ENCODE data around the gene SPEG.

- no peak for TF ChIP-seq TAF1 (IDR thresholded peaks at IDR 0.05; ENCODE audit: low read depth, low read length)
- no peak for TF ChIP-seq POLR2A (IDR thresholded peaks at IDR 0.05; ENCODE audit: low read depth, low read length)
- no peak for TF ChIP-seq POLR2AphosphoS5 (IDR thresholded peaks at IDR 0.05; ENCODE audit: low read depth, low read length)
- TF ChIP-seq SPI1 (IDR thresholded peaks at IDR 0.05; ENCODE audit: low read depth, low read length), result no peak
Measured at GRCh38 chr2:219525533-219526232, 91.0 kb downstream of the SPEG start.
